GM18873 (cell line): ENCODE results near the gene TRAF3IP1.
"Not testable (repeated sequence)": the region's sequence is repeated elsewhere in the genome, so short reads cannot be mapped to it uniquely, and the experiment has no call there.

Experiments
- ATAC-seq: cut with Tn5 transposase; IDR thresholded peaks from one replicate; pipeline ENCODE4 v1.9.1; 2021; ENCODE audit warnings: mild to moderate bottlenecking, moderate library complexity, moderate number of reproducible peaks; ENCODE audit not compliant: unreplicated experiment, low FRiP score

Gene TRAF3IP1

DNA sequence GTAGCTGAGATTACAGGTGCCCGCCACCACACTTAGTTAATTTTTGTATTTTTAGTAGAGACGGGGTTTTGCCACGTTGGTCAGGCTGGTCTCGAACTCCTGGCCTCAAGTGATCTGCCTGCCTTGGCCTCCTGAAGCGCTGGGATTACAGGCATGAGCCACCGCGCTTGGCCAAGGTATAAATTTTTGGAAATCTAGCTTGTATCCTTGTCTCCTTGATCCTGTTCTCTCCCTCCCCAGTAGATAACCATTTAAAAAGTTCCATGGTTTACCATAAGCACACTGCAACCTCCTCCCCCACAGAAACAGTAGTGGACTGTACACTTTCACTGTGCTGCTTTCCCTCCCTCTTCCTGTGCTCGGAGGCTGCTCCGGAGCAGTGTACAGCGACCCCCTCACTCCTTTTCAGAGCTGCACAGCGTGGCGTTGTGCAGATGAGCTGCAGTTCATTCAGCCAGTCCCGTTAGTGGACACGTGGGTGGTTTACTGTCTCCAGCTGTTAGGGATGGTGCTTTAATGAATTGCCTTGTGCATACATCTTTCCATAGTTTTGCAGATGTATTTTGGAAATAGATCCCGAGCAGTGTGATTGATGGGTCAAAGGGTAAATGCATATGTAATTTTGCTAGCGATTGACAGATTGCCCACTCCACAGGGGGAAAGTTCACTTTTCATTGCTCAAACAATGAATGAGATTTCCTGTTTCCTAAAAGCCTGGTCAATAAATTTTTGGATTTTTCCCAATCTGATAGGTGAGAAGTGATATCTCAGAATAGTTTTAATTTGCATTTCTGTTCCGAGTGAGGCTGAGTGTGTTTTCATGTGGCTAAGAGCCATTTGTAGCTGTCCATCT is 121.2 kb downstream of the TRAF3IP1 start:
- ATAC-seq = no peak

DNA sequence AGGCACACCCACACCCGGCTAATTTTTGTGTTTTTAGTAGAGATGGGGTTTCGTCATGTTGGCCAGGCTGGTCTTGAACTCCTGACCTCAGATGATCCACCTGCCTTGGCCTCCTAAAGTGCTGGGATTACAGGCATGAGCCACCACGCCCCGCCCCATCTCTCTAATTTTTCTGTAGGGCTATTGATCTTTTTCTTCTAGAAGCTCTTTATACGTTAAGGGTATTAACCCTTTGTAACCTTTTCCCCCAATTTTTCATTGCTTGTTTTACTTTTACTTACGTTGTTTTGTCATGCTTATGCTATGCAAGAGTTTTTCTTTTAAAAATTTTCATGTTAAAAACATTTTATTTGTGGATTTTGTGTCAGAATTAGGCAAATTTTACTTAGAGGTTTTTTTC is 121.9 kb downstream of the TRAF3IP1 start:
- not testable (repeated sequence) for ATAC-seq

DNA sequence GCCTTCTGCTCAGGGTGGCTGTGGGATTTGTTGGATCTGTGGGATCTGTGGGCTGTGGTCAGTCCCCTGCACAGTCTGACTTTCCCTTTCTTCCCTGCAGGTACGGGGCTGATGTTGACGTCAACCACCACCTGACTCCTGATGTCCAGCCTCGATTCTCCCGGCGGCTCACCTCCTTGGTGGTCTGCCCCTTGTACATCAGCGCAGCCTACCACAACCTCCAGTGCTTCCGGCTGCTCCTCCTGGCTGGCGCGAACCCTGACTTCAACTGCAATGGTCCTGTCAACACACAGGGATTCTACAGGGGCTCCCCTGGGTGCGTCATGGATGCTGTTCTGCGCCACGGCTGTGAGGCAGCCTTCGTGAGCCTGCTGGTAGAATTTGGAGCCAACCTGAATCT is 123.9 kb downstream of the TRAF3IP1 start:
- no peak for ATAC-seq

DNA sequence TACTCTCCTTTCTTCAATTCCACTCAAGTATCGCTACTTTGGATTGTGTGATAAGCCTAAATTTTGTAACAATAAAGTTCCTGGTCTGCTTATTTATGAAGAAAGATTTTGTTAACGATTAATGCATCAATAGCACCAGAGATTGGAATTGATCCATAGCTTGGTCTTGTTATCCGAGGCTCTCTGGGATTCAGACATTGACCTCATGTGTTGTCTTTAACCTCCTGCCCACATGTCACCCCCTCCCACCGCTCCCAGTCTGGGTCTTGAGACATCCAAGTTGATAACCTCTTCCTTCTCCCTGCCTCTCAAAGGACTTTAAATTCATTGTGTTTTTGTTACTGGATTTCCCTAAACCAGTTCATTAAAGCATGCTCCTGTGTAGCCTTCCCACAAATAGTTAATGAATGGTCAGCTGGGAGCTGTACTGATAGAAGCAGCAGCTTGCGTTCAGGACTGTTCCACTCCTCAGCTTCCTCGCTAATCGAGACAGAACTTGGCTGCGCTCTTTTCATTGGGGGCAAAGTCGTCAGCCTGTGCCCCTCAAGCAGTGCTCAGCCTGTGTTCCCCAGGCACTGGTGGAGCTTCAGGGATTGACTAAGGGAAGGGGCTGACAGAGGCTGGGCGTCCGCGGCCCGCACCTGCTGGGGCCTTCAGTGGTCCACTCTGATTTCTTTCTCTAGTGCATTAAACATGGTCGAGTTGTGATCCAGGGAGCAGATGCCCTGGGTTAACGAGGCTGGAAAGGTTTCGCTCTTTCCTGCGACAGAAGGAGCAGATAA is 125.3 kb downstream of the TRAF3IP1 start:
- no peak for ATAC-seq

DNA sequence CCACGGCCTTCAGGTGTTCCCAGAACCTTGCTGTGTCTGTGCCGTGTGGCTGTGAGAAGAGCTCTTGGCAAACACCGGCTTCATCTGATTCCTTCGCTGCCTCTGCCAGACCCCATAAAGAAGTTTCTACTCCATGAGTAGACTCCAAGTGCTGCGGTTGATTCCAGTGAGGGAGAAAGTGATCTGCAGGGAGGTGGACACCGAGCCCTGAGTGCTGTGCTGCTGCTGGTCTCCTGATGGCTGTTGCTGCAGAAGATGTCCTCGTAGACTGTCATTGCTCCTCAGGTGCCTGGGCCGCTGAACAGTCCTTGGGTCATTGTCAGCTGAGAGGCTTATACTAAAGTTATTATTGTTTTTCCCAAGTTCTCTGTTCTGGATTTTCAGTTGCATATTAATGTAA is 126.1 kb downstream of the TRAF3IP1 start:
- no peak for ATAC-seq

DNA sequence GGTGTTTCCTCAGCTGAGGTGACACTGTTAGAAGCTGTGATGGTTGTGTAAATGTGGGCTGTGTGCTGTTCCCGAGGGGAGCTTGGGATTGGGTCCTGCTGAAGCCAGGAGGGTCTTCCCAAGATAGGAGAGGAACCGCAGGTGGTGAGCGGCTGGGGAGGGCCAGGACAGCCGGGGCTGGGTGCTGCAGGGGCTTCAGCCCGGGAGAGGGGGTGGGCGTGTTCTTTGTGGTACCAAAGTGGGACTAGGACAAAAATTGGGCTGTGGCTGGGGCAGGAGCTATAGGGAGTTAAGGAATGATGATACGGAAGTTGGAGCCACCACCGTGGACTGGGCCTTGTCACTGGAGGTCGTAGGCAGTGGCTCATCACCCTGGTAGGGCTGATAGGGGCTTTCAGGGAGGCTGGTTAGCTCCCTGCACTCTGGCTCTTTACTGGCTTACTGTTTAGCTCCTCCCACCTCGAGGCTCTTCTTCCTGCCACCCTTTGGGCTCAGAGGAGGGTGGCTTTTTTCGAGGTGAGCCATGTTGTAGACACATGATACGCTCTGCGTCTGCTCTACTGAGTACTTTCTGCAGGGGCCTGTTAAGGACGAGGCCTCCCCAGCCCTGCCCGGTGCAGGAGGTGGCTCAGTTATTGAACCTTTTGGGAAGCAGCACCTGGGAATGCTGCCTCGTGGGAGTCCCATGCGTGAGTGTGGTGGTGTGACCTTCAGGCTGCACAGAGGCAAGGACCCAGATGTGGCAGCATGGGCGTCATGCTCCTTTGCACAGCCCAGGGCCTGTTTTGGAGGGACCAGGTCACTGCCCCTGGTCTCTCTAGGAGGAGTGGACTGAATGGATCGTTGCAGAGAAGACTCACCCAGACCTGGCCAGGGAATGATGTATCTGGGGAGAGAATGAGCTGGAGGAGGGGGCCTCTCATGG is 128.0 kb downstream of the TRAF3IP1 start:
- no peak for ATAC-seq

DNA sequence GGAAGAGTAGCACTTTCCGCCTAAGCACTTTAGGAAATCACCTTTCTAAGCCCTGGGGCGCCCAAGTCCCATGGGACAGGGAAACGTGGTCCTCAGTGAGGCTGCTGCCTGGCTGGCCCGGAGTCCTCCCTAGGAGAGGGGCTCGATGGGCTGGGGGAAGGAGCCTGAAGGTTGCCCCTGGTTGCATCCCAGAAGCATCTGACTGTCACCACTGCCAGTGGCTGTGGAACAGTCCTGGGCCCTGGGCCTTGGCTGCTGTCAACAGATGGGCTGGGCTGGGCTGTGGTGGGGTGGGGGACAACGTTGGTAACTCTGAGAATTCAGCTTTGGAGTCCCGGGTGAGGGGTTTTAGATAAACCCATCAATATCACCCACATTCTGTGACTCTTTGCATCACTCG is 128.9 kb downstream of the TRAF3IP1 start:
- no peak for ATAC-seq

DNA sequence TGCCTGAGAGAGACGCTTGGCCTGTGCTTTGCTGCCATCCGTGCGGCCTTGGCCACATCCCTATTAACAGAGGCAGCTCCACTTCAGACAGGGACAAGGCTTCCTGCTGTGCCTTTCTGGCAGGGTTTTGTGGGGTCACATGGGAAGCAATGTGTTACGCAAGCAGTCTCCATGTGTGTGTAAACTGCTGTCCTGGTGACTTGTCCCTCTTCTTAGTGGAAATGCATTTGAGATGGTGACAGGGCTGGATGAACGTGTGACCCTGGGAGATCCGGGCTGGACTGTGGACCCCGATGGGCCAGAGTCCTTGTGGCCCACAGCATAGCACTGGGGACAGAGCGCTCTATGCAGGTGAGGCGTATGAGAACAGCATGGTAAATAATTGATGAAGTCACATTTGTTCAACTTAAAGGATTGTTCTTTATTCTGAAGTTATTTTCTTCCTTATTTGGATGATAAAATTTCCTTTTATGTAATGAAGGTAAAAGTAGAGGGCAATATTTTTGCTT is 129.6 kb downstream of the TRAF3IP1 start:
- ATAC-seq = no peak

DNA sequence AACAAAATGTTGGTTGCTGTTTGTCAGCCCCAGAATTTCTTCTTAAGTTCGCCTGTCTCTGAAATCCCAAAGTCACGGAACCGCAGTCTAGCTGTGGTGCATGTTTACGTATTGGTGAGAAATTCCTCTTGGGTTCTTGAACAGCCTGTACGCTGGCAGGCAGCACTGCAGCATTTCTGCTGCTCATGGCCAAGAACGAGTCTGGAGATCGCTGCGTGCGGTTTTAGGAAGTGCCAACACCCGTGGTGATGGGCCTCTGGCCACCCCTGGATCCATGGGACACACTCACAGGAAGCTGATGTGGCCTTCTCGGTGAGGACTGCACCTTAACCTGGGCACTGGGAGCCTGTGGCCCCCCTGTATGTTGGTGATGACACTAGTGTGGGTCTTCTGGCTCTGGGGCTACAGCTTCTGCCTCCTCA is 130.1 kb downstream of the TRAF3IP1 start:
- no peak for ATAC-seq
